H1 (cell line): Measurements from ENCODE around the gene ELANE. TPM values are rescaled to one million over a fixed set of nuclear protein-coding genes. Genes with fewer than 3 reads are reported as not detected.

ENCODE experiments used
- SAP30 ChIP-seq: fragments of 300-600 bp; sonication (generic); IDR thresholded peaks from 2 replicates; pipeline ENCODE4 v1.7.1; 2012; ENCODE audit warnings: low read length, moderate library complexity, mild to moderate bottlenecking, inconsistent platforms; ENCODE audit not compliant: insufficient read depth, insufficient replicate concordance
- SP2 ChIP-seq: IDR thresholded peaks from 2 replicates; pipeline ENCODE4 v1.6.1; 2012; ENCODE audit warnings: mild to moderate bottlenecking, low read length, inconsistent platforms
- polyA plus RNA-seq, 7 experiments: library from polyadenylated mRNA; depleted of rRNA in 3 of 7; stranded (reverse) in 5 of 7; unstranded in 2 of 7; fragments of >200 nt in 5 of 7; fragments of 200-250 nt in 2 of 7; gene quantifications; 1 replicate in 5 of 7; 2 replicates in 1 of 7; 4 replicates in 1 of 7; pipeline versions ENCODE4 v1.2.1 to v1.2.3, GENCODE V29; 2011 to 2013; ENCODE audit warnings: missing spikeins in 2 of 7, mixed read lengths in 2 of 7
- total RNA-seq: library from RNA; stranded (reverse); fragmentation: NEBNext Ultra II Directional; extraction: Animal tissue kit (Norgen Biotek cat#: 25700); gene quantifications from 2 replicates; pipeline ENCODE4 v1.2.1, GENCODE V29; 2021

The ELANE gene
- total and polyA plus RNA-seq, 2 of the 8 experiments (the other 6 are each of a cell fraction or from before 2014, with no cell fraction given): not detected

DNA sequence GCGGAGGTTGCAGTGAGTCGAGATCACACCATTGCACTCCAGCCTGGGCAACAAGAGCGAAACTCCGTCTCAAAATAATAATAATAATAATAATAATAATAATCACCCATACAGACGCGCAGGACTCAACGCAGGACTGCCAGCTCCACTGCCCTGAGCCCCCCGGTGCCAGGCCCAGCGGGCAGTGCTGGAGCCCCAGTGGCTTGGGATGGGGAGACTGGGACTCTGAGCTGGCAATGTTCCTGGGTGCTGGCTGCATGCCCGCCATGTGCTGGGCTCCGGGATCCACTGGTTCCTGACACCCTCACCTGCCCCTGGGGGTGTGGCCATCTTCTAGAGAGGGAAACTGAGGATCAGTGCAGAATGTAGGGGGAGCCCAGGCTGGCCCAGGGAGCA, 24.8 kb upstream of the ELANE start (continued):
- TF ChIP-seq SAP30 (no peak), SP2 (no peak)
